HuH-7.5 (cell line): ENCODE data around the gene NPDC1.
A peak's percentile ranks its signal among the peaks of the same experiment; 100 is the strongest.

Experiments
- DNase-seq: peaks from one replicate; pipeline ENCODE4 v3.0.0; 2011; ENCODE audit warnings: low spot score

Gene NPDC1

DNA sequence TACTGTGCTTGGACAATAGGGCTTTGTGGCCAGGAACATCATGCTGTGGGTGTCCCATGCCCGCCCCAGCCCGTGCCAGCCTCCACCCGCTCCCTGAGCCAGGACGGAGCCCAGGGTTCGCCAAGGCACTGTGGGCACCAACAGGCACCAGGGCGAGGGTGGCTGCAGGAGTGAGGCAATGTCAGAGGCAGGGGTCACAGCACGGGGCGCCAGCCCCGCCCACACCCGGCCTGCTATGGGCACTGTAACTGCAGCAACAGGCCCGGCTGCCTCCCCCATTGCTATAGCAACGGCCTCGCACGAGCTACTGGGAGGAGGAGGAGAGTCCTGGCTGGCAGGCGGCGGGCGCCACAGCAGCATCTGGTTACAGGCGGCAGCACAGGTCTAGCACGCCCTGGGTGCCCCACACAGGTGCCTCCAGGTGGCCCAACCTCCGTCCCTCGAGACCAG is 20.4 kb downstream of the NPDC1 start:
- no peak for DNase-seq

DNA sequence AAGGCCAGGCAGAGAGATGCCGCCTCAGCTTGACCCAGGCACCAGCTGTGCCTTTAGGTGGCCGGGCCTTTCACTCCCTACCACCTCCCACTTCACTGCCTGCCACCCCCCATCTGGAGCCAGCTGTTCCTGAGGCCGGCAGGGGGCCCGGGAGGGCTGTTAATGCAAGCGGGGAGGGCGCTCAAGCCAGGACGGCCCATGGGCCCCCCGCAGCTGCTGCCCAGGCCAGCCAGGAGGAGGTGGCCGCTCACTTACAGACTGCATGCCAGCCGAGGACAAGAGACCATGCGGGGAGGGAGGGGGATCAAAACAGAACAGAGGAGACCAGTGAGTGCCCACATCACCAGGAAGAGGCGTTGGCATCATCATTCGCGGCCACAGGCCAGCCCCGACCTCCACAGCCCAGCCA is 22.4 kb downstream of the NPDC1 start:
- no peak for DNase-seq

DNA sequence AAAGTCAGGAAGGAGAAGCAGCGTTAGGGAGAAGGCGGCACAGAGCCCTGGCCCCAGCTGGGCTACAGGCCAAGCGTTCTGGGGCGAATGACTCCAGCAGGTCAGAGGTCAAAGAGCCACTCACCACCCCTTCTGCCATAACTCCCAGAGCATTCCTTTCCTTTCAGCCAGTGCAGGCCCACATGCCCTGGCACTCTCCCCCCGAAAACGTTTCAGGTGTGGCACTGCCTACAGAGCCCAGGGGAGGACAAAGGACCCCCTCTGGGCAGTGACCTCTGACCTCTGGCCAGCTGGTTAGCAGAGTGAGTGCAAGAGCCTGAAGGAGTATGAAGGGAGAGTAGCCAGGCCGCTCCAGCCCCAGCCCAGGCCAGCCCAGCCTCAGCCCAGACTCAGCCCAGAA is 22.8 kb downstream of the NPDC1 start:
- DNase-seq = no peak

DNA sequence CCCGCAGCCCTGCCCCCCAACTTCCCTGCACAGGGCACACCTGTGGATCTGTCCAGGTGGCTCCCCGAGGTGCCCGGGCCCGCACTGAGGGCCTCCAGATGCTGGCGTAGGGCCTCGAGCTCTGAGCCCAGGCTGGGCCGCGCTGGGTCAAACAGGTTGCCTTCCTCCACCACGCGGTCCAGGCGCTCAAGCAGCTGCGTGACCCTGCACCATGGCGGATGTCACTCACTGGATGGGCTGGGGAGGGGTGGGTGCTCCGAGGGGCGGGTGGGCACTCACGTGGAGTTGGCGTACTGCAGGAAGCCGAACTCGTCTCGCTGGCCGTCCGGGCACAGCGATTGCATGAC is 23.3 kb downstream of the NPDC1 start:
- DNase-seq = no peak

DNA sequence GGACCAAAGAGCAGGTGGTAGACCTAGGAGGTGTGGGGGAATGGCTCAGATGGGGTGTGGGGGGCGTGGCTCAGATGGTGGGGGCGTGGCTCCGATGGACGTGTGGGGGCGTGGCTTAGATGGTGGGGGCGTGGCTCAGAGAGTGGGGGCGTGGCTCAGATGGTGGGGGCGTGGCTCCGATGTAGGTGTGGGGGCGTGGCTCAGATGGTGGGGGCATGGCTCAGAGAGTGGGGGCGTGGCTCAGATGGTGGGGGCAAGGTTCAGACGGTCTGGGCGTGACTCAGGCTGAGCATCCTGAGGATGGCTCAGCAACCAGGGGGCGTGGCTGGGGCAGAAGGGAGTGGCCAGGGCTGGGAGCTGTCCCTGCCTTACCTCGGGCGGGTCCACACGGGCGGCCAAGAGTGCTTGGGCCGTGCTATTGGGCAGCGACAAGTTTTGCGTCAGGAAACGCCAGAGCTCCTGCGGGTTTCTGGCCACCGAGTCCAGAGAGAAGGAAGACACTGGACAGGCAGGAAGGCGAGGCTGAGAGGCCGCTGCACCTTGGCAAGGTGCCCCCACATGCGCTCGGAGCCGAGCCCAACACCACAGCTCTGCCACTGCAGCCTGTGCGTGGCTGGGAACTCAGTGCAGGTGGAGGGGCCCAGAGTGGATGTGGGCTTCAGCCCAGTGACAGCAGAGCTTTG is 23.9 kb downstream of the NPDC1 start:
- peak; percentile 87 for DNase-seq

DNA sequence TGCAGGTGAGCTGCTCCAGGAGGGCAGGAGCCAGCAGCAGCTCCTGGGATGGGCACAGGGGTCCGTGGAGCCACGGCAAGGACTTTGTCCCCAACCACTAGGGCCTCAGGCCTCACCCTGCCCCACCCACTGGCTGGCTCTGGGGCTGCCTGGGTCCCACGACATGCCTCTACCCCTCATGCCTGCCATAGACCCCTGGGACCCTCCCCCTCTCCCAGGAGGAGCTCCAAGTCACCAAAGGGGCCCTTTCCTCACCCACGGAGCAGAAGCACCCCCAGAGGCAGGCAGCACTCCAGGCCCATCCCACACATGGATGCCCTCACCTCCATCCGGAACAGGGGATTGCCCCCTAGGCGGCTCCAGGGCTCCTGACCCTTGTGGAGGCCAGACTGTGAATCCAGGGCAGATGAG is 24.4 kb downstream of the NPDC1 start:
- no peak for DNase-seq

DNA sequence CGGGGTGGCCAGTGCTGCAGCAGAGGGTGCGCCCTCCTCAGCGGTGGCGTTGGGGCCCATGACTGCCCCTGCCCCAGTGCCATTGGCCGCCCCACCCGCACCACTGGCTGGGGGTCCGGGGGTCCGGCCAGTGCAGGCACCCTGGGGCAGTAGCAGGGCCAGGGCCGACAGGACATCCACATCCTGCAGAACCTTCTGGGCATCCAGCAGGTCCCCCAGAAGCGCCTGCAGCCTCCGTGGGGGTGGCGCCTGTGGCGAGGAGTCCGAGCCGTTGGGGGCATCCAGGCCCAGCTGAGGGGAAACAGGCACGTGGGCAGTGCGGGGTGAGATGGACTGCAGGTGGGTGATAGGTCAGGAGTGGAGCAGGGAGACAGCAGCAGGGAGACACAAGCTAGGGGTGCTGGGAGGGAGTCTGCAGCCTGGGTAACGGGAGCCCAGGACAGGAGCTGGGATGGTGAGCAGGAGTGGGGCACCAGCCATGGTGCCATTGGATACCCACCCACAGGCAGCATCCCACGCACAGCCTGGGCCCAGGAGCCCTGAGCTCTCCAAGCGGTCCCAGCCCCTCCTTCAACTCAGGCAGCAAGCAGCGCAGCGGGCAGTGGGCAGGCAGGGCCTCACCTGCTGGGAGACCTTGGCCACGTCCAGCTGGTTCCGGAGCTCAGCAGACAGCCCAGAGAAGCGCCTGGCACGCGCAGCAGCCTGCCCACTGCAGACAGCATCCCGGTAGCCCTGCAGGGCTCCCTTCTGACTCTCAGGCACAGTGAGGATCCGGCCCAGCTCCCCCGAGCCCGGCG is 25.0 kb downstream of the NPDC1 start:
- no peak for DNase-seq

DNA sequence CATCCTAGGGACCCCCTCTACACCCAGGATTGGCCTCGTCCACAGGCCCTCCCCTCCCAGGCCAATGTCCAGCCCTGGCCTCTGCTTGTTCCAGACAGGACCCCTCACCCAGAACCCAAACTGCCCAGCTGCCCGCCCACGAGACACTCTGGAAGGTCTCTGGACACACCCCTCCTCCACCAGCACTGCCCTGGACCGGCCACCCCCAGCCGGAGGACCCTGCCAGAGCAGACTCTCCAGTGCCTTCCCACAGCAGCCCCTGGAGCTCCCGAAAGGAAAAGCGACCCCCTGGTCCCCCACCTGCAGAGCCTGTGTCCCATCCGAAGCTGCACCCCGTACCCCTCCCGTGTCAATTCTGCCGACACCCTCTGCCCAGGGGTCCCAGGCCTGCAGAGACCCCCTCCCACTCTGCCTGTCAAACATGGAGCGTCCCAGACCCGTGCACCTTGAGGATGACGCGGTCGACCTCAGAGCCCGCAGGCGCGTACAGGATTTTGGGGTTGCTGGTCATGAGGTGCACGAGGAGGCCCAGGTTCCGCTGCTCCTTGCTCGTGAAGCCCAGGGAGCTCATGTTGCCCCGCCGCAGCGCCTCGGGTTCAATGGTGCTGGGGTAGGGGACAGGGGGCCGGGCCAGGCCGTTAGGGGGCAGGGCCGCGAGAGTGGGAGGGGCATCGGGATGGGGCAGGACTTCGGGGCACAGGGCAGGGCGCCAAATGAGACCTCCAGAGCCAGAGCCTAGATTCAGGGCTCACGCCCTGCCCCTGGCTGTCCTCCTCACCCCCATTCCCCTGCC is 25.9 kb downstream of the NPDC1 start:
- no peak for DNase-seq

DNA sequence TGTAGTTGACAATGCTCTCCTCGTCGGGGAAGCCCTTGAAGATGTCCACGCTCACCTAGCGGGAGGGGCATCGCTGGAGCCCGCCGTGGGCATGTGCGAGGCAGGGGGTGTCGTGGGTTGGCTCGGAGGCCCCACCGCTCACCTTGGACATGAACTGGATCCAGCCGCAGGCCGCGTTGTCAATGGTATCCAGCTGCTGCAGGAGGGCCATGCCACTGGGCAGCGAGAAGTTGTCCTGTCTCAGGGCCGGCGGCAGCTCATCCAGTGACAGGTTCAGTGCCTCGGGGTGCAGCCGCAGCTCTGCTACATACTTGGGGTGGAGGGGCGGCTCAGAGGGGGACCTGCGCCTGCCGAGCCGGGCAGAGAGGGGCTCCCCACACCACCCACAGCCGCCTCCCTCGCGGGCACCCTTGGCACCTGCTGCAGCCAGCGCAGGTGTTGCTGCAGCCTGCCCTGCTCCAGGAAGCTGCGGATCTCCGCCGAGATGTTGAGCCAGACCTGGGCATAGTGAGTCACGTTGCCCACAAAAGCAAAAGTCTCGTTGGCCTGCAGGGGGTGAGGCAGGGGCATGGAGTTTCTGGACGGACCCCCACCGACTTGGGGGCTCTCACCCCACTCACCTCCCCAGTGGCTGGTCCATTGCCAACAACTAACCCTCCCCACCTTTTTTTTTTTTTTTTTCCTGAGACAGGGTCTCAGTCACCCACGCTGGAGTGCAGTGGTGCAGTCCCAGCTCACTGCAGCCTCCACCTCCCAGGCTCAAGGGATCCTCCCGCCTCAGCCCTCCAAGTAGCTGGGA is 27.0 kb downstream of the NPDC1 start:
- no peak for DNase-seq

DNA sequence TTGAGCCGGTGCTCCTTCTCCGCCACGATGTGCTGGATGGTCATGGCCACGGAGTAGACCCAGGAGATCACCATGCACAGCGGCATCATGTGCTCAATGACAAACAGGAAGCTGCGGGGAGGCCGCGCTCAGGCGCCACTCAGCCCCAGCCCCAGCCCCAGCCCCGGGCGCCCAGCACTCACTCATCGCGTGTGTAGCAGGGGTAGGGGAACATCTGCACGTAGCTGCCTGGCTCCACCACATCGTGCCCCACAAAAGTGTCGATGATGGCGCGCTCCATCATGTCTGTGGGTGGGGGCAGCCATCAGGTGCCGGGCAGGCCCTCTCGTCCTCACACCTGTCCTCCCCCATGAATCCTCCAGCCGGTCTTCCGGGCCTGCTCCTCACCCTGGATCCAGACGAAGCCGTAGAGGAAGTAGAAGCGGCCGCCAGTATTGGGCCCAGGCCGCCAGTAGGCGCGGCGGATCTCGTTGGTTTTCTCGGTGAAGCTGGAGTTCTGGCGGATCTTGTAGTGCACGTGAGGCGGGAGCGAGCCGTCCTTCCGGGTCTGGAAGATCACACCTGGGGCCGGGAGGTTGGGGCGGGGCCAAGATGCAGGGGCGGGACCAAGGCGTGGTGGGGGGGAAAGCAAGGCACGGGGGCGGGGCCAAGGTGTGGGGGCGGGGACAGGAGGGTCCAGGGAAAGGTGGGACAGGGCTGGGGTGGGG is 28.0 kb downstream of the NPDC1 start:
- DNase-seq = no peak

DNA sequence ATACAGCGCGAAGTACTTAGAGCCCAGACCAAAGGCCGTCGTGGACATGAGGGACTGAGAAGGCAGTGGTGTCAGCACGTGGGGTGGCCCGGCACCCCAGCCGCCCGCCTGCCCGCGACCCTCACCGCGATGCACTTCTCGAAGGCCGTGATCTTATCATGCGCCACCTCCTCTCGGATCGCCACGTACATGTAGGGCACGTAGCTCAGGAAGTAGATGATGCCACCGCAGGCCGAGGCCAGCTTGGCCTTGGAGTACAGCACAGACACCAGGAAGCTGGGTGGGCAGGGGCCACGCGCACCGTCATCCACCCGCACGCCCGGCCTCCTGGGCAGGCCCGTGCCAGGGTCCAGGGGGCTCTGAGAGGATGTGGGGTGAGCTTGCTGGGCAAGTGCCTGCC is 28.9 kb downstream of the NPDC1 start:
- DNase-seq = no peak

DNA sequence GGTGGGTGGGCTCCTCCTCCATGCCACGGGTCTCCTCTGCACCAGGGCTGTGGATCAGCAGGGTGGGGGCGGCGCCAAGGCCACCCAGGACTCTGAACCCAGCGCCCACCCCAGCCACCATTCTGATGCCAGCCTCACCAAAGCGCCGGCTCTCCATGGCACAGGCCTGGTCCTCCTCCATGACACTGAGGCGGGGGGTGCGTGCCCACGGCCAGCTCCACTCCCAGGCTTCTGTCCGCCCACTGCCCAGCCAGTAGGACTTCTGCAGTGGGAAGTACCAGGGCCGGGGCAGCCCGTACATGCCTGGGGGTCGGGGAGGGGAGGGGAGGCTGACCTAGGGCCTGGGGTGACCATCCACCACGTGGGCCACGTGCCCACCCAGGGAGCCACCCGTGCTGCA is 29.5 kb downstream of the NPDC1 start:
- DNase-seq = no peak

DNA sequence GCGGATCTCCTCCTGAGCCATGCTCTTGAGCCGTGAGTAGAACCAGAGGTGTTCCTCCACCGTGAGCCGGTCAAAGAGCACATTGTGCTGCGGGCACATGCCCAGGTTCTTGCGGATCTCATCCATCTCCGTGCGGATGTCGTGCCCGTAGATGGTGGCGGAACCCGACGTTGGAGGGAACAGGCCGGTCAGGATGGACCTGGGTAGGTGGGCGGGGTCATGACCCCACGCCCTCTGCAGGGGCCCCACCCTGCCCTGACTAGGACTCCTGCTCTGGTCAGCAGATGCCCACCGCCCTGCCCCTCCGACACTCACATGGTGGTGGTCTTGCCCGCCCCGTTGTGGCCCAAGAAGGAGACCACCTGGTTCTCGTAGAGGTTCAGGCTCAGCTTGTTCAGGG is 30.0 kb downstream of the NPDC1 start:
- no peak for DNase-seq

DNA sequence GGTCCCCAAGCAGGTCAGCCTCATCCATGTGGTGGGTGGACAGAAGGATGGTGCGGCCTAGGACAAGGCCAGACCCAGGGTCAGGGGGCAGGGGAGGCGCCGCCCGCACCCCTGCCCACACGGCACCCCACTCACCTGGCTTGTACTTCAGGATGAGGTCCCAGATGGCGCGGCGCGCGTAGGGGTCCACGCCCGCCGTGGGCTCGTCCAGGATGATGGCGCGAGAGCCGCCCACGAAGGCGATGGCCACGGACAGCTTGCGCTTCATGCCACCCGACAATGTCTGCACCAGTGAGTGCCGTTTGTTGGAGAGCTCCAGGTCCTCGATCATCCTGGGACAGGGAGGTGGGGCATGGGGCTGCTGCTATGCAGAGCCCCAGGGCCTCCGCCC is 30.4 kb downstream of the NPDC1 start:
- no peak for DNase-seq

DNA sequence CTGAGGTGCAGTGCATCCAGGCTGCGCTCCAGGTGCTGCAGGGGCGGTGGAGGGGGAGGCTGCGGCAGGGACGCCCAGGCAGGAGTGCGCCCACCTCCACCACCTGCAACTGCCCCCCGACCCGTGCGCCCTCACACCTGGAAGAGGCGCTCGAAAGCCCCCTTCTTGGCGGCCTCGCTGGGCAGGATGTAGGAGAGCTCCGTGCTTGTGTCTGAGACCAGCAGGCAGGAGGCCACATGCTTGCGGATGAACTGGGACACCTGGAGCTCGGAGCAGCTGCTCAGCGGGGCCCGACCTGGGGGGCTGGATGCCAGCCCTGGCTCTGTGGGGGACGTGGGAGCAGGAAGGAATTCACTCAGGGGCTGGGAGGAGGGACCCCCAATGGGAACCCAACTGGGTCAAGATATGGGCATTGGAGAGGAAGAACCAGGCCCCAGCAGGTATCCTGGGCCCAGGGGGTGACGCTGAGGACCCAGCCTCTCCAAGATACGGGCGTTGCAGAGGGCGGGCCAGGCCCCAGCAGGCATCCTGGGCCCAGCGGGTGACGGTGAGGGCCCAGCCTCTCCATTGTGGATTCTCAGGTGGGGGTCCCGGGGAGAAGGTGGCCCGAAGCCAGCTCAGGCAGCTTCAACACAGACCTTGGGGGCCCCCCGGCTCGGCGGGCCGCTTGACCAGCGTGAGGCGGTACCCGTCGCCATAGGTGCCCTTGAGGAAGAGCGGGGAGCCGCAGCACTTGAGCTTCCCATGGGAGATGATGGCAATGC is 31.0 kb downstream of the NPDC1 start:
- no peak for DNase-seq

DNA sequence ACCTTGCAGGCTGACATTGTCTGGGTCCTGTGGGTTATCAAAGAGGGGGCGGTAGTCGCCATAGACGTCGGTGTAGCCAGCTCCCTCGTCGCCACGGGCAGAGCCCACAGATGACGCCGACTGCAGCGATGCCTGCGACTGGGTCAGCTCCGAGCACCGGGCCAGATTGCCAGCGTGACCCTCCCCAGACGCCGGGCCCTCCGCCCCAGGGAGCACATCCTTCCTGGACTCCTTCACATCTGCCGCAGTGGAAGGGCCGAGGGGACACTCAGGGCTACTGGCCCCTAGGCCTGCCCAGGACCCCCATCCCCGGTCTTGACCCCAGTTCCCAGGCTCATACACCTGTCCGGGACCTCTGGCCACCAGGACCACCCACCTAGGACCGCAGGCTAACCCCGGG is 31.8 kb downstream of the NPDC1 start:
- DNase-seq = no peak

DNA sequence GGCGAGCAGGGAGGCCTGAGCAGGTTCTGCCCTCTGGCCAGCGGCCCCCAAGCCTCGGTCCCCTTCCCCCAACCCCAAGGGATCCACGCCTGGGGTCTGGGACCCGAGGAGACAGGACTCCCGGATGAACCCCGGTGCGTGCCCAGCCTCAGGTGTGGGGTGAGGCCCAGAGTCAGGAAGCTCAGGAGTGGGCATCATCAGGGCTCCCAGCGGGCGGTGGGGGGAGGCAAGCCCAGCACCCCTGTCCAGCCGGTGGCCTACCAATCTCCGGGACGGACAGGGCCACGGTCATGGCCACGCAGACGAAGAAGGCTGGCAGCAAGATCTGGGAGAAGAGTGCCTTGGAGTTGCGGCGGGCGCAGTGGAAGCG is 32.4 kb downstream of the NPDC1 start:
- DNase-seq = no peak

DNA sequence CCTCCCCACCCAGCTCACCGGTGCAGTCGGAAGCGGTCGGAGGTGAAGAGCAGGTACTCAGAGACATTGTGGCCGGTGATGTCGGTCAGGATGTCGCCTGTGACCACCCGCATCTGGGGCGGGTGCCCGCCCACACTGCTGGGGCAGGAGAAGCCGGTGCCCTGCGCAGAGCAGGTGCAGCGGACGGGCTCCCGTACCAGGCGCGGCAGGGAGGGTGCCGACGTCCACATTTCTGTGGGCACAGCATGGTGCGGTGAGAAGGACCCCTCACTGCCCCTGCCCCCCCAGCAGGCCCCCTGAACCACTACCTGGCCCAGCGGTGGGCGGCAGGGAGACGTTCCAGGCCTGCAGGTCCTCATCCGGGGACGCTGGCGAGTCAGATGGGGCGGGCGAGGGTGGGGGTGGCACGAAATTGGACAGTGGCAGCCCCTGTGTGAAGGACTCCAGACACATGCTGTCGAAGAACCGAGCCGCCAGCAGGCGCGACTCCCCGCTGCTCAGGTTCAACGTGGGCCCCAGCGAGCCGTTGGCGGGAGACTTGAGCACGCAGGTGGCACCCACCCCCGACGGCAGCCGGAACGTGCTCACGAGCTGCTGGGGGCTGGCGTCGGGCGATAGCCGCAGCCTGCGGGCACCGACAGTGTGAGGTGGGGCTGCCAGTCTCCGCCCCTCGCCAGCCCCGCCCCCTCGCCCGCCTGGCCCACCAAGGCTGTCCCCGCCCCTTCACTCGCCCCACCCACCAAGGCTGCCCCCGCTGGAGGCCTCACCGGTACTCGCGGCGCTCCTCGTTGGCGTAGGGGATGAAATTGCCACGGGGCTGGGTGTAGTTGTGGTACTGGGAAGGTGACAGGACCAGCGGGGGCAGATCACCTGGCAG is 33.0 kb downstream of the NPDC1 start:
- no peak for DNase-seq

DNA sequence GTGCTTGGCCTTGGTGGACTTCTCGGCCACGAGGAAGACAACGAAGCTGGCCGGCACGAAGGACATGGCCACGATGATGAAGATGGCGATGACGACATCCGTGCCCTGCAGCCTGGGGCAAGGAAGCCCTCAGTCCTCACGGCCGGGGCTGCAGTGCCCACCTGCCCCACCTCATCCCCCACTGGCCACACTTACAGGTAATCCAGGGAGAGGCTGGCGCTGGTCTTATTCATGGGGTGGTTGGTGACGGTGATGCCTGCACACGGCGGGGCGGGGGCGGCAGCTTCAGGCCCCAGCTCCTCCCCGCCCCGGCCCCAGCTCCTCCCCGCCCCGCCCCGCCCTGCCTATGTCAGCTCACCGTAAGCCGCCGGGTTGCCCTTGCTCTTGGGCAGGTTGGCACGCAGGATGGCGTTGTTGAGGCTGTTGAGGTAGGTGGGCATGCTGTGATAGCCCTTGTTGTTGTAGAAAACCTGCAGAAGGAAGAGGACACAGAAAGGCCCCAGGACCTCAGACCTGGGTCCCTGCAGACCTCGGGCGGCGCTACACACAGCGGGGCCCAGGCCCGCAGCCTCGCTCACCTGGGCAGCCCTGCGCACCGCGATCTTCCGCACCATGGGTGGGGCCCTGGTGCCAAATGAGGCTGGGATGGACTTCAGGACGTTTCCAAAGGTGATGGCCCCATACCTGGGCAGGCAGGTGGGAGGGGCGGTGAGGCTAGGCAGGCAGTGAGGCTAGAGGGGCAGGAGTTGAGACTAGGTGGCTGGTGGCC is 33.9 kb downstream of the NPDC1 start:
- DNase-seq = no peak
